Peyer's patch (tissue), 4 donors: ENCODE results near the gene CHRNB4. TPM values are rescaled to one million over a fixed set of nuclear protein-coding genes. Genes with fewer than 3 reads are reported as not detected.
A peak's percentile ranks its signal among the peaks of the same experiment; 100 is the strongest.
"Not testable (repeated sequence)": the region's sequence is repeated elsewhere in the genome, so short reads cannot be mapped to it uniquely, and the experiment has no call there.

Experiments
- DNase-seq, 3 donors: peaks; one replicate each; pipeline ENCODE4 v3.0.0-alpha.2; 2017 to 2019
- H3K27ac ChIP-seq, 4 donors: fragments of 200-600 bp; sonication (generic); one replicate each; pipeline ENCODE4 v1.5.1; 2016 to 2019
- H3K27me3 ChIP-seq, 2 donors: fragments of 200-600 bp; sonication (generic); one replicate each; pipeline ENCODE4 v1.5.1; 2019
- H3K36me3 ChIP-seq, 3 donors: fragments of 200-600 bp; sonication (generic); one replicate each; pipeline ENCODE4 v1.5.1; 2016 to 2019
- H3K4me1 ChIP-seq, 4 donors: fragments of 200-600 bp; sonication (generic); one replicate each; pipeline ENCODE4 v1.5.1; 2016 to 2019
- H3K4me3 ChIP-seq, 4 donors: fragments of 200-600 bp; sonication (generic); 1 replicate in 3 of 4; 2 replicates in 1 of 4; pipeline ENCODE4 v1.5.1; 2016 to 2019; ENCODE audit warnings: mild to moderate bottlenecking in 1 of 4
- H3K9me3 ChIP-seq, 4 donors: fragments of 200-600 bp; sonication (generic); one replicate each; pipeline ENCODE4 v1.5.1; 2016 to 2019; ENCODE audit warnings: mild to moderate bottlenecking in 1 of 4
- CTCF ChIP-seq, 6 experiments: fragments of 450-650 bp in 4 of 6; fragments of 200-600 bp in 2 of 6; sonication (generic) in 1 of 6; IDR thresholded peaks; one replicate each; pipeline ENCODE4 v1.5.1; 2017 to 2019; ENCODE audit warnings: antibody characterized with exemption in 6 of 6, mild to moderate bottlenecking in 3 of 6, moderate library complexity in 1 of 6
- POLR2A ChIP-seq, 2 donors: fragments of 450-650 bp; IDR thresholded peaks; one replicate each; pipeline ENCODE4 v1.5.1; 2017; ENCODE audit warnings: antibody characterized with exemption in 2 of 2, mild to moderate bottlenecking in 2 of 2, moderate library complexity in 2 of 2
- total RNA-seq, 4 donors: library from RNA; depleted of rRNA; stranded (reverse); fragments of >200 nt; gene quantifications; one replicate each; pipeline ENCODE4 v1.1.0, GENCODE V29; 2016

The CHRNB4 gene
- not detected for total RNA-seq

DNA sequence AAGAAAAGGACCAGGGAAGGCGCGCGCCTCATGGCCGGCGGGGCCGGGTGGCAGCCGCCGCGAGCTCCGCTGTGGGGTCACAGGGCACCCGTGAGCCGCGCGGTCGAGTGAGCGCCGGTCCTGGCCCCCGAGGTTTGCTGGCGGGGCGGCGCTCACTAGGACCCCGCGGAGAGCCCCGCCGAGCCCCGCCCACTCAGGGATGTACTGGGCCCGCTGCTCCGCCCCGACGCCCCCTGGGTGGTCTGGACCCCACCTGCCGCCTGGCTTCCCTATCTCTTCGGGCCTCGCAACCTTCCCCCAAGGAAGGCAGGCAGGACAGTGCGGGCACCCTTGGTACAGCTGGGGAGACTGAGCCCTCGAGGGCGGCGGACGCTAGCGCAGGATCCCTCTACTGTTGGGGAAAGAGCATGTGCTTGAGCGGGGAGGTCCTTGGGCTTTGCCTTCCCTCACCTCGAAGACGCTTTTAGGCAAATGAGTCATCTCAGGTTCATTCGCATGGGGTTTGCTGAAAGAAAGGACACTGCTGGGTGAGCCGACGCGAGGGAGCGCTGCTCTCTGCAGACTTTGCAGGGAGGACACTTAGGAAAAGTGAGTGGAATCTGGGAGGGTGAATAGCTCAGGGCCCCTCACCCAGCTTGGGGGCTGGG, at the start of gene CHRNB4:
TSS of gene CHRNB4 (minus strand) at position 109 of the 647 bp plus-strand sequence. CDS start at position 32, 77 bp downstream.
- TF ChIP-seq POLR2A (IDR thresholded peaks at IDR 0.05), result no peak
- no peak for TF ChIP-seq CTCF (IDR thresholded peaks at IDR 0.05)
- H3K9me3 ChIP-seq, result no peaks in the 10 kb centered on the region
- peaks cover 0 to 13% (median 2%) of the 10 kb centered on the region in 4 donors for H3K4me1 ChIP-seq
- no peaks in the 10 kb centered on the region for H3K36me3 ChIP-seq
- H3K27me3 ChIP-seq, result peaks cover 0 to 6% of the 10 kb centered on the region in 2 donors
- DNase-seq, result no peak
- no peak within 1 kb of the TSS for H3K27ac ChIP-seq
- peak within 1 kb of the TSS; percentile 14 to 52 (median 44) for H3K4me3 ChIP-seq

- no peaks in the 10 kb centered on the region for H3K27me3 ChIP-seq
- no peaks in the 10 kb centered on the region for H3K4me1 ChIP-seq
- no peaks in the 10 kb centered on the region for H3K36me3 ChIP-seq
- no peak for TF ChIP-seq CTCF (IDR thresholded peaks at IDR 0.05)
- no peak for TF ChIP-seq POLR2A (IDR thresholded peaks at IDR 0.05)
- DNase-seq, result no peak
- H3K27ac ChIP-seq, result no peak overlapping the region
- no peaks in the 10 kb centered on the region for H3K9me3 ChIP-seq
- no peak overlapping the region for H3K4me3 ChIP-seq
Observed at GRCh38 chr15:78689626-78690025, 48.6 kb upstream of the CHRNB4 start.

- DNase-seq, result peak in 1 of 3 donors; percentile 5
- no peak overlapping the region for H3K4me3 ChIP-seq
- TF ChIP-seq POLR2A (IDR thresholded peaks at IDR 0.05), result no peak
- no peak for TF ChIP-seq CTCF (IDR thresholded peaks at IDR 0.05)
- no peak overlapping the region for H3K27ac ChIP-seq
- H3K9me3 ChIP-seq, result no peaks in the 10 kb centered on the region
- H3K27me3 ChIP-seq, result no peaks in the 10 kb centered on the region
- H3K4me1 ChIP-seq, result no peaks in the 10 kb centered on the region
- no peaks in the 10 kb centered on the region for H3K36me3 ChIP-seq
Observed at GRCh38 chr15:78685925-78686324, 44.9 kb upstream of the CHRNB4 start.

- Histone ChIP-seq H3K4me1 (no peaks in the 10 kb centered on the region), H3K4me3 (no peak overlapping the region), H3K9me3 (no peaks in the 10 kb centered on the region), H3K27me3 (no peaks in the 10 kb centered on the region), H3K36me3 (no peaks in the 10 kb centered on the region), H3K27ac (no peak overlapping the region)
- TF ChIP-seq POLR2A (IDR thresholded peaks at IDR 0.05), result no peak
- no peak for TF ChIP-seq CTCF (IDR thresholded peaks at IDR 0.05)
- DNase-seq, result peak in 1 of 3 donors; percentile 13
Observed at GRCh38 chr15:78685159-78685921, 44.3 kb upstream of the CHRNB4 start.

DNA sequence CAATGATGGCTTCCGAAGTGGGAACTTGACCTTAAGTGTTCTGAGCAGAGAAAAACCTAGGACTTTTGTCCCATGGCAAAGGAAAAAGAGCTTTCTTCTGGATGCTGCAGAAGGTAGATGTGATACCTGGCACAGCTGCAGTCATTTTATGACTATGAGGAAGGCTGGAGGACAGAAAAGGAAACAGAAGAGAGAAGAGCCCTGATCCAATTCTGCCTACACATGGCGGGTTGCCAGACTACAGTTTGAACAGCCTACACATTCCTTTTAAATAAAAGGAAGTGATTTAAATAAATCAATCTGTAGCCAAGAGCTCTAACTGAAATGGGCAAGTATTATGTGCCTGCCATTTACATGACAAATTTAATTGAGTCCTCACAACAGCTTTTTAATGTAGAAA, 43.6 kb upstream of the CHRNB4 start:
- H3K4me1 ChIP-seq, result no peaks in the 10 kb centered on the region
- no peak for DNase-seq
- no peaks in the 10 kb centered on the region for H3K9me3 ChIP-seq
- H3K36me3 ChIP-seq, result no peaks in the 10 kb centered on the region
- TF ChIP-seq CTCF (IDR thresholded peaks at IDR 0.05) (no peak), POLR2A (IDR thresholded peaks at IDR 0.05) (no peak)
- H3K4me3 ChIP-seq, result no peak overlapping the region
- H3K27ac ChIP-seq, result no peak overlapping the region
- H3K27me3 ChIP-seq, result no peaks in the 10 kb centered on the region

DNA sequence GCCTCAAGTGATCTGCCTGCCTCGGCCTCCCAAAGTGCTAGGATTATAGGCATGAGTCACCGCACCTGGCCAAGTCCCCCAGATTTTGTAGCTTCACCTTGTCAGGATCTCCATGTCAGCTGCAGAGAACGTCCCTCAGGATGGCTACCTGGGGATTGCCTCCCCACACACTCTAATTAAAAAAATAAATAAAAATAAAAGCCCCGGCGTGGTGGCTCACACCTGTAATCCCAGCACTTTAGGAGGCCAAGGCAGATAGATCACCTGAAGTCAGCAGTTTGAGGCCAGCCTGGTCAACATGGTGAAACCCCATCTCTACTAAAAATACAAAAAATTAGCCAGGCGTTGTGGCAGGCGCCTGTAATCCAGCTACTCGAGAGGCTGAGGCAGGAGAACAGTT, 42.6 kb upstream of the CHRNB4 start:
- not testable (repeated sequence) for H3K9me3 ChIP-seq, H3K4me1 ChIP-seq, DNase-seq, H3K27ac ChIP-seq, H3K36me3 ChIP-seq, H3K27me3 ChIP-seq, H3K4me3 ChIP-seq
